Neural progenitor cell (in vitro differentiated cells): Measurements from ENCODE around the gene ANKFY1.

Experiments used
- EZH2 ChIP-seq: fragments of 200-600 bp; sonication (generic); IDR thresholded peaks from 2 replicates; pipeline ENCODE4 v1.6.1; 2017; ENCODE audit warnings: antibody characterized with exemption, mild to moderate bottlenecking, moderate library complexity
- EZH2phosphoT487 ChIP-seq: fragments of 200-600 bp; sonication (generic); IDR thresholded peaks from 2 replicates; pipeline ENCODE4 v1.6.1; 2017; ENCODE audit warnings: antibody characterized with exemption
- TF ChIP-seq, protein P1 (sequence below): fragments of 200-600 bp; sonication (generic); IDR thresholded peaks from 2 replicates; pipeline ENCODE4 v1.5.1; 2017; ENCODE audit warnings: antibody characterized with exemption, mild to moderate bottlenecking

DNA sequence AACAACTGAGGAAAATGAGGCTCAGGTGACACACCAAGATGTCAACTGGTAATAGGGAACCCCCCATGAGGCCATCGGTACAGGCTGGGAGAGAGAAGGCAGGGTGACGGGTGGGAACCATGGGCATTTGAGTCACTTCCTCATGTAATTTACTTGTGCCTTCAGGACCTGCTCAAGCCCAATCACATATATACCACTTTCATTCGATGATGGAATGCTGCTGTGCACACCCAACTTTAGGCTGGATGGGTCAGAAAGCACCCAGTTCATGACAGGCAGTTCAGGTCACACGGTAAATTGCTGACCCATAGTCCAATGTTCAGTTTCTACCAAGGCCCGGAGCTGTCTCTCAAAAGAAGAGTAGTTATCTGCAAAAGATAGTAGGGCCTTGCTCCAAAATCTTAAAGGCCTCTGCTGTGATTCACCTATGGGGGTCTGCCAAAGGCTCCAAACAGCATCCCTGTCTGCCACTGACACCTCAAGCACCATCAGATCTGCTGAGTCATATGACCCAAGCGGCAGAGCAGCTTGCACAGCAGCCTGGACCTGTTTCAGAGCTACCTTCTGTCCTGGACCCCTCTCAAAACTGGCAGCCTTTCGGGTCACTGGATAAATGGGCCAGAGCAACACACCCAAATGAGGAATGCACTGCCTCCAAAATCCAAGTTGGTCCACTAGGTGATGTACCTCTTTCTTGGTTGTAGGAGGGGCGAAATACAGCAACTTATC, 145.6 kb downstream of the ANKFY1 start:
- TF ChIP-seq, protein P1, sequence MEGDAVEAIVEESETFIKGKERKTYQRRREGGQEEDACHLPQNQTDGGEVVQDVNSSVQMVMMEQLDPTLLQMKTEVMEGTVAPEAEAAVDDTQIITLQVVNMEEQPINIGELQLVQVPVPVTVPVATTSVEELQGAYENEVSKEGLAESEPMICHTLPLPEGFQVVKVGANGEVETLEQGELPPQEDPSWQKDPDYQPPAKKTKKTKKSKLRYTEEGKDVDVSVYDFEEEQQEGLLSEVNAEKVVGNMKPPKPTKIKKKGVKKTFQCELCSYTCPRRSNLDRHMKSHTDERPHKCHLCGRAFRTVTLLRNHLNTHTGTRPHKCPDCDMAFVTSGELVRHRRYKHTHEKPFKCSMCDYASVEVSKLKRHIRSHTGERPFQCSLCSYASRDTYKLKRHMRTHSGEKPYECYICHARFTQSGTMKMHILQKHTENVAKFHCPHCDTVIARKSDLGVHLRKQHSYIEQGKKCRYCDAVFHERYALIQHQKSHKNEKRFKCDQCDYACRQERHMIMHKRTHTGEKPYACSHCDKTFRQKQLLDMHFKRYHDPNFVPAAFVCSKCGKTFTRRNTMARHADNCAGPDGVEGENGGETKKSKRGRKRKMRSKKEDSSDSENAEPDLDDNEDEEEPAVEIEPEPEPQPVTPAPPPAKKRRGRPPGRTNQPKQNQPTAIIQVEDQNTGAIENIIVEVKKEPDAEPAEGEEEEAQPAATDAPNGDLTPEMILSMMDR = no peak
- no peak for TF ChIP-seq EZH2phosphoT487
- TF ChIP-seq EZH2 = no peak
